Stimulated activated naive CD4-positive, alpha-beta T cell treated with Interleukin-2 at 50 U/mL for 16 hours (primary cell): ENCODE measurements around the gene TMSB10.
"Not testable (repeated sequence)": the region's sequence is repeated elsewhere in the genome, so short reads cannot be mapped to it uniquely, and the experiment has no call there.

Source experiments
- DNase-seq: peaks from one replicate; lab custom pipeline; 2025; lab: John Stamatoyannopoulos, UW

Gene TMSB10

GRCh38 chr2:84904717-84905174 is 710 bp upstream of the TMSB10 start:
- DNase-seq: peak; percentile 28

GRCh38 chr2:84906108-84906899 is 848 bp downstream of the TMSB10 start:
- DNase-seq: peak; percentile 59

DNA sequence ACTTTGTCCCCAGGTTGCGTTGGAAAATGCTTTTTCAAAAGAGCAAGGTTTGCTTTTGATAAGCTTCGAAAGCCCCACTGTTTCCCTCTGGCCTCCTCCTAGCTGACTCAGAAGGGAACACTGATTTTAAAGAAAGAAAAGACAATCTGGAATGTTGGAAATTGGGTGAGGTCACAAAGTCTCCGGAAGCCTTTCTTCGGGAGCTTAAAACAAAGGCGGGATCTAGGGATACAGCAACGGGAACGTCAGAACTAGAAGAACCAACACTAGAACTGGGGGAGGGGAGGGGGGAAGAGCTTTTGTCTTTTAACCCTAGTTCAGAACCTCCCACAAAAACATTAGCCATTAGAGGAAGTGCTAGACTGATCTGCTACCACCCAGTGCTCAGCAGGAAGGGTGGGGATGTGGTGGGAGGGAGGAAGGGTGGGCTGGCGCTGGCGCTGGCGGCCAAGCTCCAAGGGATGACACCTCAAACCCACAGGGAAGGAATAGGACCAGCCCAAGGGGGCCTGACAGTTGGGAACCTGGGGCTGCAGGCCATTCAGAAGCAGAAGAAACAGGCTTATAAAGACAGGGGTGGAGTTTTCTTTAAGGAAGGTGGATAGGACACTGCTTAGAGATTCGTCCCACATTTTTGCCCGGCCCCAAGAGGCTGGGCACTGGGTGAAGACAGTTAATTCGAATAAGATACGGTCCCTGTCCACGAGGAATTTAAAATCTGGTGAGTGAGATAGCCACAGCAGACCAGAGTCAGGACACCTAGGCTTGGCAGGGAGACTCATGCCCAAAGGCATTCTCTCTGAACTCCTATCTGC is 1.7 kb downstream of the TMSB10 start:
- DNase-seq: peak; percentile 28

GRCh38 chr2:84908948-84909713 is 3.7 kb downstream of the TMSB10 start:
- DNase-seq: no peak

GRCh38 chr2:84911135-84911678 is 5.8 kb downstream of the TMSB10 start:
- DNase-seq: no peak

- no peak for DNase-seq
Measured at GRCh38 chr2:84912984-84913383, 7.5 kb downstream of the TMSB10 start.

- DNase-seq: no peak
Measured at GRCh38 chr2:84914334-84914733, 8.9 kb downstream of the TMSB10 start.

DNA sequence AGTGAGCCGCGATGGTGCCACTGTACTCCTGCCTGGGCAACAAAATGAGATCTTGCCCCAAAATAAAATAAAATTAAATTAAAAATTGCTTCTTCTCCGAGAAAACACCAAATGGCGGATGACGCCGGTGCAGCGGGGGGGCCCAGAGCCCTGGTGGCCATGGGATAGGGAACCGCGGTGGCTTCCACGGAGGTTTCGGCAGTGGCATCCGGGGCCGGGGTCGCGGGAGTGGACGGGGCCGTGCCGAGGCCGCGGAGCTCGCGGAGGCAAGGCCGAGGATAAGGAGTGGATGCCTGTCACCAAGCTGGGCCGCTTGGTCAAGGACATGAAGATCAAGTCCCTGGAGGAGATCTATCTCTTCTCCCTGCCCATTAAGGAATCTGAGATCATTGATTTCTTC is 10.2 kb downstream of the TMSB10 start:
- DNase-seq: not testable (repeated sequence)

DNA sequence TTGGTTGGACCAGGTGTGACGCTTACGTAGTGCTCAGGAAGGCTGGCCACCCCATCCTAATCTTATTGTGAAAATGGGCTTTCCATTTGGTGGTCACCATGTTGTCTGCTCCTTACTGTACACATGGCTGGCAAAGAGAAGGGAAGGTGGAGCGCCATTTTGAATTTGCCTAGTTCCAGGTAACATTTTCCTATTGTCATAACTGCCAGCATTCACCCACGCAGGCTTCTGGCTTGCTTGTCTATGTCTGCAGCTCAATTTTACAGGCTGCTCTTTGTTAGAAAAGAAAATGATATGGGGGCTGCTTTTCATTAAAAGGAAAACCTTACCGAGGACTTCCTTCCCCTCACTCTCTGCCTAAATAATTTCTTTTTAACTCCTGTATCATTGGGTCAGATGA is 12.4 kb downstream of the TMSB10 start:
- DNase-seq: not testable (repeated sequence)

- DNase-seq: no peak
Measured at GRCh38 chr2:84918430-84918829, 13.0 kb downstream of the TMSB10 start.

DNA sequence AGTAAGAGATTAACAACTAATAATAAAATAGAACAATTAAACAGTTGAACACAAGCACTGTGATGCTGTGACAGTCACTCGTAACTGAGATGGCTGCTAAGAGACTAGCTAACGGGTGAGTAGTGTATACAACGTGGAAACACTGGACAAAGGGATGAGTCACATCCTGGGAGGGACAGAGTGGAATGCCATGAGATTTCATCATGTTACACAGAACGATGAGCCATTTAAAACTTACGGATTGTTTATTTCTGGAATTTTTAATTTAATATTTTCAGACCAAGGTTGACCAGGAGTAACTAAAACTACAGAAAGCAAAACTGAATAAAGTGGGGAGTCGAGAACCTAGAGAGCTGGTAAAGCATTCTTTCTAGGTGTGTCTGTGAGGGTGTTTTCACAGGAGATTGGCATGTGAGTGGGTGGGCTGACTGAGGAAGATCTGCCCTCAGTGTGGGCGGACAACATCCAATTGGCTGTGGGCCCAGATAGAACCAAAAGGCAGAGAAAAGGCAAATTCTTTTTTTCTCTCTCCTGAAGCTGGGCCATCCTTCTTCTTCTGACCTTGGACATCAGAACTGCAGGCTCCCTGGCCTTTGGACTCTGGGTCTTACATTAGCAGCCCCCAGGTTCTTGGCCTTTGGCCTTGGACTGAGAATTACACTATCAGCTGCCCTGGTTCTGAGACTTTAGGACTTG is 14.6 kb downstream of the TMSB10 start:
- peak; percentile 41 for DNase-seq

DNA sequence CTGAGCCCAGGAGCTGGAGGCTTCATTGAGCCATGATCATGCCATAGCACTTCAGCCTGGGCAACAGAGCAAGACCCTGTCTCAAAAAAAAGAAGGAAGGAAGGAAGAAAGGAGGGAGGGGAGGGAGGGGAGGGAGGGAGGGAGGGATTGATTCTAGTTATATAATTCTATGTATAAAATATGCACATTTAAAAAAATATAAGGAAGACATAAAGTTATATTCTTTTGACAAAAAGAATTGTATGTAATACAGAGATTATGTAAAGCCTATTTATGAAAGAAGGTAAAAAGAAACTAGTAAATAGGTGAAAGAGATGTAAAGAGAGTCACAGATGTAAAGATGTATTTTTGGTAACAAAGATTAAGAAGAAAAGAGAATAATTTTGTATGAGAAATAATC is 17.6 kb downstream of the TMSB10 start:
- no peak for DNase-seq

DNA sequence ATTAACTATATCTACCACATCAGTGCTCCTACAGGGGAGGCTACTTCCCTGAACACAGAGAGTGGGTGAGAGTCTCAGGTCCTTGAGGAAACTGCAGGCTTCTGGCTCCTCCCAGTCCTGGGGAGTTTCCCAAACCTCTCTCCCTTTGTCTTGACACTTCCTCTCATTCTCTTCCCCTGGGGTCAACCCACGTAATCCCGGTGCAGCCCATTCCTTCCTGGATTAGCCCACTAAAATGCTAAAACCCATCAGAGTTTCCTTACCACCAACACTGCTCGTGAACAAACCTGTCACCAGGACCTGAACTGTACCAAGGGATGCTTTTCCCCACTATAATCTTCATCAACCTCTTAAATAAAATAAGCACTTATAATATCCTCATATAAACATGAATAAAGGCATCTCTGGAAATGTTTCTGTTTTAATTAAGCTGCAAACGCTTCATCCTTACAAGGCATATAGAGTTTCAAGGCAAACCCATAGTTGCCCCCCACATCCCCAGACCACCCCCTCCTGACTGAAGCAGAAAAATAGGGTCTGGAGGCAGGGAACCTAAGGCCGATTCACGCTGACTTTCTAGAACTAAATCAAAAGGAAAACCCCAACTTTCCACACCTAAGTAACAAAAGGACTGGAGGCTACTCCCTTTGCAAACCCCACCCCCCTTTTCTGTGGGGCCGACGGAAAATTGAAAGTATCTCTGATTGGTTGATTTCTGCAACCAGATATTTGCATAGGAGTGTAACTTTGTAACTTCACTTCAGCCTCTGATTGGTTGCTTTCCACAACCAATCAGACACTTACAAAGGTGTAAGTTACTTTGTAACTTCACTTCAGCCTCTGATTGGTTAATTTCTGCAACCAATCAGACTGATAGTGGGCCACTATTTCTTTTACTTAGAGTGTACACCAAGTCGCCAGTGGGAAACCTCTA is 19.0 kb downstream of the TMSB10 start:
- peak; percentile 22 for DNase-seq

DNA sequence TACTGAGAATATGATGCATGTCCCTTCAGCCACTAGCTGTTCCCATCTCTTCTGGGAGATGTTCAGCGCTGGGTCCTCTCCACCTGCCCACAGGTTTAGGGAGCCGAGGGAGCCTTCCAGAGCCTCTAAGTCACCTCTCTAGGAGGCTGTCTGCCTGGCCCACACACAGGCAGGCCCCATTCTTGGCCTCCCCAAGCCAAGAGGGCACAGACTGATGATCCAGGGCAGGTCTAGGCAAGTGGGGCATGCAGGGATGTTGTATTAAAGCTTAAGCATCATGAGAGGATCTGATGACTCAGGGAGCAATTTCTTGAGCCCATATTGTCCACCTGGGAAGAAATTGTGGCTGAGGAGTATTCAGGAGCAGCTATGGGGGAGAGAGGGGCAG is 19.9 kb downstream of the TMSB10 start:
- no peak for DNase-seq

GRCh38 chr2:84925724-84926376 is 20.4 kb downstream of the TMSB10 start:
- peak; percentile 97 for DNase-seq

DNA sequence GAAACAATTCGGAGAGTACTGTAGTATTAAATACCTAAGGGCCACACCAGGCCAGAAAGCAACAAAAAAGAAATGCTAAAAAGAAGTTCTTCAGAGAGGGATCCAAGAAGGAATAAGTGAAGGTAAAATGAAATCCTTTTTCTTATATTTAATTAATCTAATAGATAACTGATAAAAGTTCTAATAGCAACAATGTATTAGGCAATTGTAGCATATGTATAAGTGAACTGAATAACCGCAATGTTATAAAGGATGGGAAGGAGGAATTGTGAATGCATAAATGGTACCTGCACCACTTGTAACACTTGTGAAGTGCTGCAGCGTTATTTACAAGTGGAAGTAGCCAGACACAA is 21.8 kb downstream of the TMSB10 start:
- no peak for DNase-seq

DNA sequence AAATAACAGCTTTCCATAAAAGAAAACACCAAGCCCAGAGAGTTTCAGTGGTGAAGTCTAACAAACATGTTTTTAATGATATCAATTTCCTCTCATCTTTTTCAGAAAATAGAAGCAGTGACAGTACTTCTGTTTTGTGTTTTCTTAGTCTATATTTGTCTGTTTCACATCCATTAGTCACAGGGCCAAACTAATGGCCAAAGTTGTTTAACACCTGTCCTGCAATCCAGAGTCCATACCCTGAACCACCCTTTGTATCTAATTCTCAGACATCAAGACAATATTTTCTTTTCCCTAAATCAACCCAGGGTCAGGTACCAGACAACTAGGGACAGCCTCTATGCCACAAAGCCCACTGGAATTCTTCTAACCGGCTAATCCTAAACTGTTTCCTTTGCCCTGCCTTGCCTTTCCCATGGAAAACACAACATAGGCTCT is 25.9 kb downstream of the TMSB10 start:
- DNase-seq: no peak

GRCh38 chr2:84938194-84938879 is 32.9 kb downstream of the TMSB10 start:
- DNase-seq: peak; percentile 55

DNA sequence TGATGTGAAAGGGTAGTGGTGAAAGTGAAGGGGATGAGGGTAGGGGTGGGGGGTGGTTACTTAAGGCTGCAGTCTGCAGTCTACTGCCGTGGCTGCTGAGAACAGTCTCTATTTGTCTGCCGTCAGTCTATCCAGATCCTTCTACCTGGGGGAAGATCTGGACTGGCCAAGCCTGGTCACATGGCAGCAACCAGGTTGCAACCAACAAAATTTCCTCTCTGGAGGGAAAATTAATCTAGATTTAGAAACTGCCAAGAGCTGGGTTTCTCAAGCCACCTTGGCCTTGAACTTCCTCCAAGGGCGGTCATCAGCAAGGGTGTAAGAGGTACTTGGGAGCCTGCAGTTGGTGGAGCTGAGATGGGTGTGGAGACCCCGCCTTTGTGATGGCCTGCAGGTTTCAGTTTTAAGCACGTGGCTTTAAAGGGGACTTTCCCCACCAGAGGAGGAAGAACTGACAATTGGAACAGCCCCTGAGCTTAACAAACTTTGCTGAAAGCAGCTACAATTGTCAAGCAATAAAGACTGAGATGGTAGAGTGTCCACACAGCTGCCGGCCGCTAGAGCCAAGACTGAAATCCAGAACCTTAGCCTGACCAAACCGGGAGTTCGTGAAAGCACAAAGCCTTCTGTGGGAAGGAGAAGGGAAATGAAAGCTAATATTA is 34.1 kb downstream of the TMSB10 start:
- peak; percentile 71 for DNase-seq
